Trophoblast cell (in vitro differentiated cells and primary cell): ENCODE measurements around the gene EML6.

Experiments used
- DNase-seq, 2 donors: peaks; one replicate each; pipeline ENCODE4 v3.0.0-alpha.2; 2016
- H2AFZ ChIP-seq: 2 replicates; pipeline ENCODE4 v1.6.1; 2013; ENCODE audit warnings: low read length, moderate library complexity, mild to moderate bottlenecking; ENCODE audit not compliant: insufficient read depth, poor library complexity
- H2AK5ac ChIP-seq: 2 replicates; pipeline ENCODE4 v1.6.1; 2013; ENCODE audit warnings: mild to moderate bottlenecking, low read length
- H2BK120ac ChIP-seq: 2 replicates; pipeline ENCODE4 v1.6.1; 2013; ENCODE audit warnings: low read length, mild to moderate bottlenecking, moderate library complexity; ENCODE audit not compliant: insufficient read depth, poor library complexity
- H2BK12ac ChIP-seq: 2 replicates; pipeline ENCODE4 v1.6.1; 2013; ENCODE audit warnings: mild to moderate bottlenecking, low read length, moderate library complexity
- H2BK5ac ChIP-seq: 2 replicates; pipeline ENCODE4 v1.6.1; 2013; ENCODE audit warnings: low read length, low read depth, moderate library complexity, mild to moderate bottlenecking; ENCODE audit not compliant: poor library complexity
- H3K14ac ChIP-seq: 2 replicates; pipeline ENCODE4 v1.6.1; 2013; ENCODE audit warnings: mild to moderate bottlenecking, low read length
- H3K18ac ChIP-seq: 2 replicates; pipeline ENCODE4 v1.6.1; 2013; ENCODE audit warnings: mild to moderate bottlenecking, low read length
- H3K23ac ChIP-seq: 2 replicates; pipeline ENCODE4 v1.6.1; 2013; ENCODE audit warnings: low read length
- H3K27ac ChIP-seq: 2 replicates; pipeline ENCODE4 v1.5.1; 2013; ENCODE audit warnings: low read depth, mild to moderate bottlenecking, inconsistent platforms, low read length, moderate library complexity
- H3K27me3 ChIP-seq: 2 replicates; pipeline ENCODE4 v1.6.1; 2013; ENCODE audit warnings: inconsistent platforms, mild to moderate bottlenecking, low read length, moderate library complexity; ENCODE audit not compliant: insufficient read depth
- H3K36me3 ChIP-seq, 2 experiments: 1 replicate in 1 of 2; 2 replicates in 1 of 2; pipeline ENCODE4 v1.6.1; 2013; ENCODE audit warnings: low read length in 2 of 2, mild to moderate bottlenecking in 2 of 2, moderate library complexity in 1 of 2; ENCODE audit not compliant: insufficient read depth in 2 of 2, control insufficient read depth in 1 of 2
- H3K4ac ChIP-seq: 2 replicates; pipeline ENCODE4 v1.6.1; 2013; ENCODE audit warnings: low read depth, mild to moderate bottlenecking, low read length, moderate library complexity
- H3K4me1 ChIP-seq, 2 experiments: 1 replicate in 1 of 2; 2 replicates in 1 of 2; pipeline ENCODE4 v1.6.1; 2013; ENCODE audit warnings: low read length in 2 of 2, mild to moderate bottlenecking in 2 of 2, moderate library complexity in 1 of 2; ENCODE audit not compliant: insufficient read depth in 2 of 2, control insufficient read depth in 1 of 2
- H3K4me2 ChIP-seq: 2 replicates; pipeline ENCODE4 v1.6.1; 2013; ENCODE audit warnings: inconsistent platforms, mild to moderate bottlenecking, low read length, moderate library complexity
- H3K4me3 ChIP-seq: 2 replicates; pipeline ENCODE4 v1.5.1; 2013; ENCODE audit warnings: mild to moderate bottlenecking, low read depth, low read length, inconsistent platforms
- H3K79me1 ChIP-seq: one replicate; pipeline ENCODE4 v1.6.1; 2013; ENCODE audit warnings: low read length
- H3K79me2 ChIP-seq: 2 replicates; pipeline ENCODE4 v1.6.1; 2013; ENCODE audit warnings: low read length, mild to moderate bottlenecking; ENCODE audit not compliant: control insufficient read depth, insufficient read depth, poor library complexity
- H3K9ac ChIP-seq: 2 replicates; pipeline ENCODE4 v1.6.1; 2013; ENCODE audit warnings: mild to moderate bottlenecking, low read length
- H3K9me3 ChIP-seq: 2 replicates; pipeline ENCODE4 v1.6.1; 2013; ENCODE audit warnings: low read depth, mild to moderate bottlenecking, control low read depth, inconsistent platforms, low read length; ENCODE audit not compliant: insufficient read depth
- H4K12ac ChIP-seq: 2 replicates; pipeline ENCODE4 v1.6.1; 2013; ENCODE audit warnings: low read depth, mild to moderate bottlenecking, low read length, moderate library complexity
- H4K8ac ChIP-seq: 2 replicates; pipeline ENCODE4 v1.6.1; 2013; ENCODE audit warnings: low read depth, mild to moderate bottlenecking, low read length, moderate library complexity
- H4K91ac ChIP-seq: one replicate; pipeline ENCODE4 v1.6.1; 2013; ENCODE audit warnings: low read depth, mild to moderate bottlenecking, low read length, moderate library complexity
- WGBS: extraction: QIAGEN DNeasy Blood & Tissue Kit; methylation state at CpG from one replicate; pipeline ENCODE4 v1.1.7; 2013; ENCODE audit warnings: missing lambda C conversion rate; ENCODE audit not compliant: insufficient read length, insufficient coverage; ENCODE audit errors: extremely low coverage; 5-methylcytosine and 5-hydroxymethylcytosine counted together

Gene EML6

GRCh38 chr2:54894467-54894866 is 171.0 kb downstream of the EML6 start:
- Histone ChIP-seq H2AK5ac (no peak overlapping the region), H2AFZ (no peak overlapping the region), H3K4me2 (no peak overlapping the region), H3K9me3 (no peaks in the 10 kb centered on the region), H3K4ac (no peak overlapping the region), H3K36me3 (no peaks in the 10 kb centered on the region), H3K4me1 (no peaks in the 10 kb centered on the region), H2BK120ac (no peak overlapping the region), H3K4me3 (no peak overlapping the region), H3K9ac (peak overlapping the region; percentile 64), H4K8ac (no peak overlapping the region), H3K27ac (no peak overlapping the region), H3K79me2 (no peaks in the 10 kb centered on the region), H3K79me1 (no peaks in the 10 kb centered on the region), H2BK12ac (no peak overlapping the region), H4K91ac (no peak overlapping the region), H2BK5ac (no peak overlapping the region), H4K12ac (no peak overlapping the region), H3K18ac (no peak overlapping the region), H3K23ac (no peak overlapping the region), H3K14ac (no peak overlapping the region), H3K27me3 (no peaks in the 10 kb centered on the region)
- WGBS = no CpG with 5 or more reads among the region's 3 CpGs
- DNase-seq = no peak

DNA sequence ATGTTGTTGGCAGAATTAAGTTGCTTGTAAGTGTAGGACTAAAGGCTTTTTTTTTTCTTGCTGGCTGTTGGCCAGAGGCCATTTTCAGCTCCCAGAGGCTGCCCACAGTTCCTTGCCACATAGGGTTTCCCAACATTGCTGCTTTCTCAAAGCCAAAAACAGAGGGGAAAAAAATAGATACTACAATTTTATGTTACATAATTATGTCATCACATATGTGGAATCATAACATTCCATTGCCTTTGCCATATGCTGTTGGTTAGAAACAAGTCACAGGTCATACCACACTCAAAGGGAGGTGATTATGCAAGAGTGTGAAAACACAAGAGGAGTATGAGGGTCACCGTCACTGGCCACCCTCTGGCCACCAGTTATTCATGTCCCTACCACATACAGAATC is 172.3 kb downstream of the EML6 start:
- no peak overlapping the region for H3K4me2 ChIP-seq
- no peaks in the 10 kb centered on the region for H3K27me3 ChIP-seq
- H3K18ac ChIP-seq = no peak overlapping the region
- H3K14ac ChIP-seq = no peak overlapping the region
- no CpG with 5 or more reads among the region's 1 CpG for WGBS
- H3K27ac ChIP-seq = no peak overlapping the region
- no peak overlapping the region for H4K91ac ChIP-seq
- no peaks in the 10 kb centered on the region for H3K4me1 ChIP-seq
- H3K9me3 ChIP-seq = peaks cover 1% of the 10 kb centered on the region
- H3K9ac ChIP-seq = no peak overlapping the region
- no peak overlapping the region for H2AK5ac ChIP-seq
- no peak overlapping the region for H2BK120ac ChIP-seq
- no peaks in the 10 kb centered on the region for H3K36me3 ChIP-seq
- DNase-seq = no peak
- H3K79me1 ChIP-seq = no peaks in the 10 kb centered on the region
- H3K23ac ChIP-seq = no peak overlapping the region
- H2AFZ ChIP-seq = no peak overlapping the region
- no peaks in the 10 kb centered on the region for H3K79me2 ChIP-seq
- H3K4me3 ChIP-seq = no peak overlapping the region
- no peak overlapping the region for H2BK12ac ChIP-seq
- H3K4ac ChIP-seq = no peak overlapping the region
- H4K12ac ChIP-seq = no peak overlapping the region
- no peak overlapping the region for H4K8ac ChIP-seq
- no peak overlapping the region for H2BK5ac ChIP-seq

GRCh38 chr2:54897420-54898310 is 174.2 kb downstream of the EML6 start:
- Histone ChIP-seq H3K18ac (no peak overlapping the region), H3K9me3 (peaks cover 1% of the 10 kb centered on the region), H3K4ac (no peak overlapping the region), H3K4me3 (no peak overlapping the region), H3K4me2 (no peak overlapping the region), H2AFZ (no peak overlapping the region), H4K91ac (no peak overlapping the region), H4K8ac (no peak overlapping the region), H3K14ac (no peak overlapping the region), H3K36me3 (no peaks in the 10 kb centered on the region), H3K9ac (no peak overlapping the region), H2AK5ac (no peak overlapping the region), H3K27me3 (no peaks in the 10 kb centered on the region), H2BK120ac (no peak overlapping the region), H3K27ac (no peak overlapping the region), H3K79me2 (no peaks in the 10 kb centered on the region), H3K79me1 (no peaks in the 10 kb centered on the region), H2BK5ac (no peak overlapping the region), H3K23ac (no peak overlapping the region), H3K4me1 (no peaks in the 10 kb centered on the region), H2BK12ac (no peak overlapping the region), H4K12ac (no peak overlapping the region)
- no CpG with 5 or more reads among the region's 11 CpGs for WGBS
- no peak for DNase-seq

- Histone ChIP-seq H3K9ac (no peak overlapping the region), H4K12ac (no peak overlapping the region), H3K36me3 (no peaks in the 10 kb centered on the region), H2BK5ac (no peak overlapping the region), H2BK120ac (no peak overlapping the region), H3K4me2 (no peak overlapping the region), H3K27ac (no peak overlapping the region), H4K8ac (no peak overlapping the region), H4K91ac (no peak overlapping the region), H3K79me1 (no peaks in the 10 kb centered on the region), H3K18ac (no peak overlapping the region), H3K9me3 (peaks cover 1% of the 10 kb centered on the region), H3K4ac (no peak overlapping the region), H2AFZ (no peak overlapping the region), H2AK5ac (no peak overlapping the region), H3K4me1 (no peaks in the 10 kb centered on the region), H2BK12ac (no peak overlapping the region), H3K14ac (no peak overlapping the region), H3K23ac (no peak overlapping the region), H3K4me3 (no peak overlapping the region), H3K79me2 (no peaks in the 10 kb centered on the region), H3K27me3 (no peaks in the 10 kb centered on the region)
- no CpG with 5 or more reads among the region's 7 CpGs for WGBS
- no peak for DNase-seq
Measured at GRCh38 chr2:54898456-54899226, 175.2 kb downstream of the EML6 start.
